ENCODE results near the gene HEXD.

DNA sequence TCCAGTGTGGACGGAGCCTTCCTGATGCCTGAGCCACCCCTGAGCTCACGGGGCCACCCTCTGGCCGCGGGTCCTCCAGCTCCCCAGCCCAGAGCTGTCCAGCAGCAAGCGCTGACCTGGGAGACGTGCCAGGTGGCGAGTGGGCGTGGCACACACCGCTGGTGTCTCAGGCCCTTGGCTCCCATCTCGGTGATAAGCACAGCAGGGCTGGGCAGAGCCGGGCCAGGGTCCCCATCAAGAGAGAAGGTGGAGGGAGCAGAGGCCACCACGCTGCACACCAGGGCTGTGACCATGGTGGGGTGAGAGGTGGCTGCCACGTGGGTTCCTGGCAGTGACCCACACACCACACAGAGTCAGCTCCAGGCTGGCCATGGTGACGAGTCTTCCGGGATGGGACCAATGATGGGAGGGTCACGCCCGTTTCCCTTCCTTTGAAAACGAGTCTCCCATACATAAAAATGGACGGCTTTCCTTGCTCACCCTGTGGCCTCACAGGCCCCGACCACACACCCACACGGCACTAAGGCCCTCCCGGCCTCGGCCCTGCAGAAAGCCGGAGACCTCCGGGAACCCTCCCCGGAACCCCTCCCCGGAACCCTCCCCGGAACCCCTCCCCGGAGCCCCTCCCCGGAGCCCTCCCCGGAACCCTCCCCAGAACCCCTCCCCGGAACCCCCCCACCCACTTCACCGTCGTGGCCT, 29.8 kb upstream of the HEXD start:
- TF ChIP-seq, protein P1, sequence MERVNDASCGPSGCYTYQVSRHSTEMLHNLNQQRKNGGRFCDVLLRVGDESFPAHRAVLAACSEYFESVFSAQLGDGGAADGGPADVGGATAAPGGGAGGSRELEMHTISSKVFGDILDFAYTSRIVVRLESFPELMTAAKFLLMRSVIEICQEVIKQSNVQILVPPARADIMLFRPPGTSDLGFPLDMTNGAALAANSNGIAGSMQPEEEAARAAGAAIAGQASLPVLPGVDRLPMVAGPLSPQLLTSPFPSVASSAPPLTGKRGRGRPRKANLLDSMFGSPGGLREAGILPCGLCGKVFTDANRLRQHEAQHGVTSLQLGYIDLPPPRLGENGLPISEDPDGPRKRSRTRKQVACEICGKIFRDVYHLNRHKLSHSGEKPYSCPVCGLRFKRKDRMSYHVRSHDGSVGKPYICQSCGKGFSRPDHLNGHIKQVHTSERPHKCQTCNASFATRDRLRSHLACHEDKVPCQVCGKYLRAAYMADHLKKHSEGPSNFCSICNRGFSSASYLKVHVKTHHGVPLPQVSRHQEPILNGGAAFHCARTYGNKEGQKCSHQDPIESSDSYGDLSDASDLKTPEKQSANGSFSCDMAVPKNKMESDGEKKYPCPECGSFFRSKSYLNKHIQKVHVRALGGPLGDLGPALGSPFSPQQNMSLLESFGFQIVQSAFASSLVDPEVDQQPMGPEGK (CRISPR knock-in tag; IDR thresholded peaks at IDR 0.05; ENCODE audit: borderline replicate concordance), result no peak
- TF ChIP-seq, protein P2, sequence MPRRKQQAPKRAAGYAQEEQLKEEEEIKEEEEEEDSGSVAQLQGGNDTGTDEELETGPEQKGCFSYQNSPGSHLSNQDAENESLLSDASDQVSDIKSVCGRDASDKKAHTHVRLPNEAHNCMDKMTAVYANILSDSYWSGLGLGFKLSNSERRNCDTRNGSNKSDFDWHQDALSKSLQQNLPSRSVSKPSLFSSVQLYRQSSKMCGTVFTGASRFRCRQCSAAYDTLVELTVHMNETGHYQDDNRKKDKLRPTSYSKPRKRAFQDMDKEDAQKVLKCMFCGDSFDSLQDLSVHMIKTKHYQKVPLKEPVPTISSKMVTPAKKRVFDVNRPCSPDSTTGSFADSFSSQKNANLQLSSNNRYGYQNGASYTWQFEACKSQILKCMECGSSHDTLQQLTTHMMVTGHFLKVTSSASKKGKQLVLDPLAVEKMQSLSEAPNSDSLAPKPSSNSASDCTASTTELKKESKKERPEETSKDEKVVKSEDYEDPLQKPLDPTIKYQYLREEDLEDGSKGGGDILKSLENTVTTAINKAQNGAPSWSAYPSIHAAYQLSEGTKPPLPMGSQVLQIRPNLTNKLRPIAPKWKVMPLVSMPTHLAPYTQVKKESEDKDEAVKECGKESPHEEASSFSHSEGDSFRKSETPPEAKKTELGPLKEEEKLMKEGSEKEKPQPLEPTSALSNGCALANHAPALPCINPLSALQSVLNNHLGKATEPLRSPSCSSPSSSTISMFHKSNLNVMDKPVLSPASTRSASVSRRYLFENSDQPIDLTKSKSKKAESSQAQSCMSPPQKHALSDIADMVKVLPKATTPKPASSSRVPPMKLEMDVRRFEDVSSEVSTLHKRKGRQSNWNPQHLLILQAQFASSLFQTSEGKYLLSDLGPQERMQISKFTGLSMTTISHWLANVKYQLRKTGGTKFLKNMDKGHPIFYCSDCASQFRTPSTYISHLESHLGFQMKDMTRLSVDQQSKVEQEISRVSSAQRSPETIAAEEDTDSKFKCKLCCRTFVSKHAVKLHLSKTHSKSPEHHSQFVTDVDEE (CRISPR knock-in tag; IDR thresholded peaks at IDR 0.05), result no peak
- TF ChIP-seq RARB (CRISPR knock-in tag; IDR thresholded peaks at IDR 0.05), result no peak
- TF ChIP-seq ZFP3 (CRISPR knock-in tag; IDR thresholded peaks at IDR 0.05), result no peak
- TF ChIP-seq, protein P3, sequence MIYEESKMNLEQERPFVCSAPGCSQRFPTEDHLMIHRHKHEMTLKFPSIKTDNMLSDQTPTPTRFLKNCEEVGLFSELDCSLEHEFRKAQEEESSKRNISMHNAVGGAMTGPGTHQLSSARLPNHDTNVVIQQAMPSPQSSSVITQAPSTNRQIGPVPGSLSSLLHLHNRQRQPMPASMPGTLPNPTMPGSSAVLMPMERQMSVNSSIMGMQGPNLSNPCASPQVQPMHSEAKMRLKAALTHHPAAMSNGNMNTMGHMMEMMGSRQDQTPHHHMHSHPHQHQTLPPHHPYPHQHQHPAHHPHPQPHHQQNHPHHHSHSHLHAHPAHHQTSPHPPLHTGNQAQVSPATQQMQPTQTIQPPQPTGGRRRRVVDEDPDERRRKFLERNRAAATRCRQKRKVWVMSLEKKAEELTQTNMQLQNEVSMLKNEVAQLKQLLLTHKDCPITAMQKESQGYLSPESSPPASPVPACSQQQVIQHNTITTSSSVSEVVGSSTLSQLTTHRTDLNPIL (CRISPR knock-in tag; IDR thresholded peaks at IDR 0.05; ENCODE audit: low read depth), result no peak
- no peak for TF ChIP-seq SNAI2 (CRISPR knock-in tag; IDR thresholded peaks at IDR 0.05)
- TF ChIP-seq, protein P4, sequence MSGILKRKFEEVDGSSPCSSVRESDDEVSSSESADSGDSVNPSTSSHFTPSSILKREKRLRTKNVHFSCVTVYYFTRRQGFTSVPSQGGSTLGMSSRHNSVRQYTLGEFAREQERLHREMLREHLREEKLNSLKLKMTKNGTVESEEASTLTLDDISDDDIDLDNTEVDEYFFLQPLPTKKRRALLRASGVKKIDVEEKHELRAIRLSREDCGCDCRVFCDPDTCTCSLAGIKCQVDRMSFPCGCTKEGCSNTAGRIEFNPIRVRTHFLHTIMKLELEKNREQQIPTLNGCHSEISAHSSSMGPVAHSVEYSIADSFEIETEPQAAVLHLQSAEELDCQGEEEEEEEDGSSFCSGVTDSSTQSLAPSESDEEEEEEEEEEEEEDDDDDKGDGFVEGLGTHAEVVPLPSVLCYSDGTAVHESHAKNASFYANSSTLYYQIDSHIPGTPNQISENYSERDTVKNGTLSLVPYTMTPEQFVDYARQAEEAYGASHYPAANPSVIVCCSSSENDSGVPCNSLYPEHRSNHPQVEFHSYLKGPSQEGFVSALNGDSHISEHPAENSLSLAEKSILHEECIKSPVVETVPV (CRISPR knock-in tag; IDR thresholded peaks at IDR 0.05), result no peak
- no peak for TF ChIP-seq ZC3H10 (CRISPR knock-in tag; IDR thresholded peaks at IDR 0.05)
- no peak for TF ChIP-seq BACH2 (CRISPR knock-in tag; IDR thresholded peaks at IDR 0.05; ENCODE audit: borderline replicate concordance)
- no peak for TF ChIP-seq ZFP30 (CRISPR knock-in tag; IDR thresholded peaks at IDR 0.05)
- no peak for TF ChIP-seq ISL1 (CRISPR knock-in tag; IDR thresholded peaks at IDR 0.05)
